WTC11 (cell line): ENCODE data around the gene GPATCH1. TPM values are rescaled to one million over a fixed set of nuclear protein-coding genes. Genes with fewer than 3 reads are reported as not detected.
A peak's percentile ranks its signal among the peaks of the same experiment; 100 is the strongest.

ENCODE experiments used
- ATAC-seq: fragments of 200-7000 bp; cut with Tn5 transposase; 2 replicates; pipeline ENCODE4 v1.10.0; 2021; ENCODE audit warnings: mild to moderate bottlenecking, moderate library complexity
- CTCF ChIA-PET: fragments of 300-600 bp; sonication (Branson Sonifier 250); formaldehyde crosslinking; loops from one replicate; lab custom pipeline; 2021; ENCODE audit warnings: antibody characterized with exemption; lab: Charles Lee
- POLR2A ChIA-PET: fragments of 350-600 bp; sonication (Branson Sonifier 250); formaldehyde crosslinking; loops from one replicate; lab custom pipeline; 2021; ENCODE audit warnings: antibody characterized with exemption; lab: Charles Lee
- DNase-seq: peaks from one replicate; pipeline ENCODE4 v3.0.0; 2021; ENCODE audit warnings: low spot score
- H3K27ac Mint-ChIP-seq: 2 replicates; pipeline ENCODE4 v1.8.0; 2021; ENCODE audit warnings: mixed read lengths
- H3K27me3 Mint-ChIP-seq: 2 replicates; pipeline ENCODE4 v1.8.0; 2021; ENCODE audit warnings: low read depth, mild to moderate bottlenecking, moderate library complexity, mixed read lengths
- H3K36me3 Mint-ChIP-seq: 2 replicates; pipeline ENCODE4 v1.8.0; 2021; ENCODE audit warnings: mixed read lengths
- H3K4me1 Mint-ChIP-seq: 2 replicates; pipeline ENCODE4 v1.8.0; 2022; ENCODE audit warnings: mixed read lengths
- H3K4me3 Mint-ChIP-seq: 2 replicates; pipeline ENCODE4 v1.8.0; 2021; ENCODE audit warnings: mild to moderate bottlenecking, moderate library complexity, mixed read lengths
- H3K9me3 Mint-ChIP-seq: 2 replicates; pipeline ENCODE4 v1.8.0; 2021; ENCODE audit warnings: mixed read lengths
- FOXJ3 ChIP-seq: sonication (generic); formaldehyde crosslinking; IDR thresholded peaks from 2 replicates; pipeline ENCODE4 v1.9.0; 2021; ENCODE audit warnings: missing genetic modification reagents, mild to moderate bottlenecking, borderline replicate concordance
- FOXK1 ChIP-seq: sonication (generic); formaldehyde crosslinking; IDR thresholded peaks from 2 replicates; pipeline ENCODE4 v1.8.0; 2022; ENCODE audit warnings: mild to moderate bottlenecking, moderate library complexity, missing genetic modification reagents
- FOXP1 ChIP-seq: sonication (generic); formaldehyde crosslinking; IDR thresholded peaks from 2 replicates; pipeline ENCODE4 v1.8.0; 2022; ENCODE audit warnings: missing genetic modification reagents, mild to moderate bottlenecking, moderate library complexity, borderline replicate concordance
- KAT7 ChIP-seq: sonication (generic); formaldehyde crosslinking; IDR thresholded peaks from 2 replicates; pipeline ENCODE4 v1.8.1; 2023; ENCODE audit warnings: missing genetic modification reagents, mild to moderate bottlenecking, borderline replicate concordance
- MXD4 ChIP-seq: fragments of 250-450 bp; sonication (Bioruptor Pico); IDR thresholded peaks from 2 replicates; pipeline ENCODE4 v1.8.0; 2021; ENCODE audit warnings: mild to moderate bottlenecking, moderate library complexity, borderline replicate concordance
- NFATC4 ChIP-seq: fragments of 250-450 bp; sonication (Bioruptor Pico); IDR thresholded peaks from 2 replicates; pipeline ENCODE4 v1.9.0; 2021; ENCODE audit warnings: mild to moderate bottlenecking
- TEAD1 ChIP-seq: sonication (generic); formaldehyde crosslinking; IDR thresholded peaks from 2 replicates; pipeline ENCODE4 v1.8.0; 2022; ENCODE audit warnings: mild to moderate bottlenecking, missing genetic modification reagents
- total RNA-seq: library from RNA; stranded (reverse); gene quantifications from 3 replicates; pipeline ENCODE4 v1.2.3, GENCODE V29; 2021
- TF ChIP-seq, protein P1 (sequence below): fragments of 250-450 bp; sonication (Bioruptor Pico); IDR thresholded peaks from 2 replicates; pipeline ENCODE4 v2.1.2; 2022; ENCODE audit warnings: mild to moderate bottlenecking, moderate library complexity
- TF ChIP-seq, protein P2 (sequence below): sonication (generic); formaldehyde crosslinking; IDR thresholded peaks from 2 replicates; pipeline ENCODE4 v1.8.0; 2022; ENCODE audit warnings: mild to moderate bottlenecking, missing genetic modification reagents
- TF ChIP-seq, protein P3 (sequence below): sonication (generic); formaldehyde crosslinking; IDR thresholded peaks from 2 replicates; pipeline ENCODE4 v1.8.0; 2022; ENCODE audit warnings: mild to moderate bottlenecking, missing genetic modification reagents
- TF ChIP-seq, protein P4 (sequence below): sonication (generic); formaldehyde crosslinking; IDR thresholded peaks from 2 replicates; pipeline ENCODE4 v1.8.1; 2022; ENCODE audit warnings: missing genetic modification reagents, borderline replicate concordance
- TF ChIP-seq, protein P5 (sequence below): sonication (generic); formaldehyde crosslinking; IDR thresholded peaks from 2 replicates; pipeline ENCODE4 v1.8.1; 2023; ENCODE audit warnings: mild to moderate bottlenecking, missing genetic modification reagents, moderate library complexity
- TF ChIP-seq, protein P6 (sequence below): sonication (generic); formaldehyde crosslinking; IDR thresholded peaks from 2 replicates; pipeline ENCODE4 v1.8.1; 2023; ENCODE audit warnings: mild to moderate bottlenecking, missing genetic modification reagents, borderline replicate concordance
- TF ChIP-seq, protein P7 (sequence below): sonication (generic); formaldehyde crosslinking; IDR thresholded peaks from 2 replicates; pipeline ENCODE4 v1.8.1; 2022; ENCODE audit warnings: low read depth, mild to moderate bottlenecking, moderate library complexity, missing genetic modification reagents, borderline replicate concordance
- TF ChIP-seq, protein P8 (sequence below): sonication (generic); formaldehyde crosslinking; IDR thresholded peaks from 2 replicates; pipeline ENCODE4 v1.8.1; 2023; ENCODE audit warnings: mild to moderate bottlenecking, missing genetic modification reagents
- TF ChIP-seq, protein P9 (sequence below): fragments of 250-450 bp; sonication (Bioruptor Pico); IDR thresholded peaks from 2 replicates; pipeline ENCODE4 v1.9.0; 2021; ENCODE audit warnings: moderate library complexity, mild to moderate bottlenecking, inconsistent platforms, borderline replicate concordance
- TF ChIP-seq, protein P10 (sequence below): sonication (generic); formaldehyde crosslinking; IDR thresholded peaks from 2 replicates; pipeline ENCODE4 v1.8.0; 2022; ENCODE audit warnings: mild to moderate bottlenecking, missing genetic modification reagents
- TF ChIP-seq, protein P11 (sequence below): sonication (generic); formaldehyde crosslinking; conservative IDR thresholded peaks from 2 replicates; pipeline ENCODE4 v1.8.1; 2022; ENCODE audit warnings: mild to moderate bottlenecking, missing genetic modification reagents

GPATCH1 gene
- total RNA-seq, 1 experiment from 2014 or later = 10.7 TPM

DNA sequence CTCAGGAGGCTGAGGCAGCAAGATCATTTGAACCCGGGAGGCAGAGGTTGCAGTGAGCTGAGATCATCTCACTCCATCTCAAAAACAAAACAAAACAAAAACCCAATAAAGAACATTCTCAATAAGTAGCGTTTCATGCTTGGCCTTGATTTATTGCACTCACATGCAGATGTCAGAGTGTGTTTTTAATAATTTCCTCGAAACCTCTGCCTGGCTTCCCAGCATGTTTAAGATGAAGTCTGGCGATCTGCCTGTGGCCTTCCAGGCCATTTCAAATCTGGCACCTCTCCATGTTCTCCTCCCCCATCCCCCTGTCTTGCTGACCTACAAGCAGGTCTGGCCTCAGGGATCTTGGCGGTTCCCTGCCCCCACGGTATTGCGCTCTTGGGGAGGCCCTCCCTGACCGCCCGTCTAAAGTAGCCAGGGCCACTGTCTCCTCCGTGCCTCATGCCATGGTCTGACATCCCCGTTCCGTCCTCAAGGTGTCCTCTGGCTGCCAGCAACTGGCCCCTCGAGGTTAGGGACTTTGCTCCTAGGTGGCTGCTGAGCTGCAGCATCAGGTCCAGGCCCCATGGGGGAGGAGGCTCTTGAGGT lies 52.6 kb downstream of the GPATCH1 start:
- Mint-ChIP-seq H3K4me3 (no peak overlapping the region), H3K4me1 (peaks cover 9% of the 10 kb centered on the region), H3K27me3 (no peaks in the 10 kb centered on the region), H3K36me3 (peaks cover 12% of the 10 kb centered on the region), H3K27ac (no peak overlapping the region), H3K9me3 (no peaks in the 10 kb centered on the region)
- ChIA-PET POLR2A (interaction anchor here (0.6 kb wide), 1 partner anchor 123 kb away, joined by 4 read pairs; no protein-coding TSS in a partner anchor), CTCF (interaction anchor here (0.7 to 4.8 kb wide), 13 partner anchors 10 to 271 kb away, joined by 3 to 30 read pairs (median 3); no protein-coding TSS in a partner anchor)
- TF ChIP-seq, protein P1, sequence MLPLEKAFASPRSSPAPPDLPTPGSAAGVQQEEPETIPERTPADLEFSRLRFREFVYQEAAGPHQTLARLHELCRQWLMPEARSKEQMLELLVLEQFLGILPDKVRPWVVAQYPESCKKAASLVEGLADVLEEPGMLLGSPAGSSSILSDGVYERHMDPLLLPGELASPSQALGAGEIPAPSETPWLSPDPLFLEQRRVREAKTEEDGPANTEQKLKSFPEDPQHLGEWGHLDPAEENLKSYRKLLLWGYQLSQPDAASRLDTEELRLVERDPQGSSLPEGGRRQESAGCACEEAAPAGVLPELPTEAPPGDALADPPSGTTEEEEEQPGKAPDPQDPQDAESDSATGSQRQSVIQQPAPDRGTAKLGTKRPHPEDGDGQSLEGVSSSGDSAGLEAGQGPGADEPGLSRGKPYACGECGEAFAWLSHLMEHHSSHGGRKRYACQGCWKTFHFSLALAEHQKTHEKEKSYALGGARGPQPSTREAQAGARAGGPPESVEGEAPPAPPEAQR (CRISPR knock-in tag) = no peak
- TF ChIP-seq, protein P2, sequence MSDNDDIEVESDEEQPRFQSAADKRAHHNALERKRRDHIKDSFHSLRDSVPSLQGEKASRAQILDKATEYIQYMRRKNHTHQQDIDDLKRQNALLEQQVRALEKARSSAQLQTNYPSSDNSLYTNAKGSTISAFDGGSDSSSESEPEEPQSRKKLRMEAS (CRISPR knock-in tag) = no peak
- no peak for TF ChIP-seq TEAD1 (CRISPR knock-in tag)
- no peak for TF ChIP-seq FOXP1
- TF ChIP-seq FOXJ3 (CRISPR knock-in tag) = no peak
- TF ChIP-seq, protein P3, sequence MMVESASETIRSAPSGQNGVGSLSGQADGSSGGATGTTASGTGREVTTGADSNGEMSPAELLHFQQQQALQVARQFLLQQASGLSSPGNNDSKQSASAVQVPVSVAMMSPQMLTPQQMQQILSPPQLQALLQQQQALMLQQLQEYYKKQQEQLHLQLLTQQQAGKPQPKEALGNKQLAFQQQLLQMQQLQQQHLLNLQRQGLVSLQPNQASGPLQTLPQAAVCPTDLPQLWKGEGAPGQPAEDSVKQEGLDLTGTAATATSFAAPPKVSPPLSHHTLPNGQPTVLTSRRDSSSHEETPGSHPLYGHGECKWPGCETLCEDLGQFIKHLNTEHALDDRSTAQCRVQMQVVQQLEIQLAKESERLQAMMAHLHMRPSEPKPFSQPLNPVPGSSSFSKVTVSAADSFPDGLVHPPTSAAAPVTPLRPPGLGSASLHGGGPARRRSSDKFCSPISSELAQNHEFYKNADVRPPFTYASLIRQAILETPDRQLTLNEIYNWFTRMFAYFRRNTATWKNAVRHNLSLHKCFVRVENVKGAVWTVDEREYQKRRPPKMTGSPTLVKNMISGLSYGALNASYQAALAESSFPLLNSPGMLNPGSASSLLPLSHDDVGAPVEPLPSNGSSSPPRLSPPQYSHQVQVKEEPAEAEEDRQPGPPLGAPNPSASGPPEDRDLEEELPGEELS (CRISPR knock-in tag) = no peak
- no peak for TF ChIP-seq KAT7 (CRISPR knock-in tag)
- TF ChIP-seq, protein P4, sequence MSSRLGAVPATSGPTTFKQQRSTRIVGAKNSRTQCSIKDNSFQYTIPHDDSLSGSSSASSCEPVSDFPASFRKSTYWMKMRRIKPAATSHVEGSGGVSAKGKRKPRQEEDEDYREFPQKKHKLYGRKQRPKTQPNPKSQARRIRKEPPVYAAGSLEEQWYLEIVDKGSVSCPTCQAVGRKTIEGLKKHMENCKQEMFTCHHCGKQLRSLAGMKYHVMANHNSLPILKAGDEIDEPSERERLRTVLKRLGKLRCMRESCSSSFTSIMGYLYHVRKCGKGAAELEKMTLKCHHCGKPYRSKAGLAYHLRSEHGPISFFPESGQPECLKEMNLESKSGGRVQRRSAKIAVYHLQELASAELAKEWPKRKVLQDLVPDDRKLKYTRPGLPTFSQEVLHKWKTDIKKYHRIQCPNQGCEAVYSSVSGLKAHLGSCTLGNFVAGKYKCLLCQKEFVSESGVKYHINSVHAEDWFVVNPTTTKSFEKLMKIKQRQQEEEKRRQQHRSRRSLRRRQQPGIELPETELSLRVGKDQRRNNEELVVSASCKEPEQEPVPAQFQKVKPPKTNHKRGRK (CRISPR knock-in tag) = no peak
- TF ChIP-seq, protein P5, sequence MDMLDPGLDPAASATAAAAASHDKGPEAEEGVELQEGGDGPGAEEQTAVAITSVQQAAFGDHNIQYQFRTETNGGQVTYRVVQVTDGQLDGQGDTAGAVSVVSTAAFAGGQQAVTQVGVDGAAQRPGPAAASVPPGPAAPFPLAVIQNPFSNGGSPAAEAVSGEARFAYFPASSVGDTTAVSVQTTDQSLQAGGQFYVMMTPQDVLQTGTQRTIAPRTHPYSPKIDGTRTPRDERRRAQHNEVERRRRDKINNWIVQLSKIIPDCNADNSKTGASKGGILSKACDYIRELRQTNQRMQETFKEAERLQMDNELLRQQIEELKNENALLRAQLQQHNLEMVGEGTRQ (CRISPR knock-in tag) = no peak
- TF ChIP-seq, protein P6, sequence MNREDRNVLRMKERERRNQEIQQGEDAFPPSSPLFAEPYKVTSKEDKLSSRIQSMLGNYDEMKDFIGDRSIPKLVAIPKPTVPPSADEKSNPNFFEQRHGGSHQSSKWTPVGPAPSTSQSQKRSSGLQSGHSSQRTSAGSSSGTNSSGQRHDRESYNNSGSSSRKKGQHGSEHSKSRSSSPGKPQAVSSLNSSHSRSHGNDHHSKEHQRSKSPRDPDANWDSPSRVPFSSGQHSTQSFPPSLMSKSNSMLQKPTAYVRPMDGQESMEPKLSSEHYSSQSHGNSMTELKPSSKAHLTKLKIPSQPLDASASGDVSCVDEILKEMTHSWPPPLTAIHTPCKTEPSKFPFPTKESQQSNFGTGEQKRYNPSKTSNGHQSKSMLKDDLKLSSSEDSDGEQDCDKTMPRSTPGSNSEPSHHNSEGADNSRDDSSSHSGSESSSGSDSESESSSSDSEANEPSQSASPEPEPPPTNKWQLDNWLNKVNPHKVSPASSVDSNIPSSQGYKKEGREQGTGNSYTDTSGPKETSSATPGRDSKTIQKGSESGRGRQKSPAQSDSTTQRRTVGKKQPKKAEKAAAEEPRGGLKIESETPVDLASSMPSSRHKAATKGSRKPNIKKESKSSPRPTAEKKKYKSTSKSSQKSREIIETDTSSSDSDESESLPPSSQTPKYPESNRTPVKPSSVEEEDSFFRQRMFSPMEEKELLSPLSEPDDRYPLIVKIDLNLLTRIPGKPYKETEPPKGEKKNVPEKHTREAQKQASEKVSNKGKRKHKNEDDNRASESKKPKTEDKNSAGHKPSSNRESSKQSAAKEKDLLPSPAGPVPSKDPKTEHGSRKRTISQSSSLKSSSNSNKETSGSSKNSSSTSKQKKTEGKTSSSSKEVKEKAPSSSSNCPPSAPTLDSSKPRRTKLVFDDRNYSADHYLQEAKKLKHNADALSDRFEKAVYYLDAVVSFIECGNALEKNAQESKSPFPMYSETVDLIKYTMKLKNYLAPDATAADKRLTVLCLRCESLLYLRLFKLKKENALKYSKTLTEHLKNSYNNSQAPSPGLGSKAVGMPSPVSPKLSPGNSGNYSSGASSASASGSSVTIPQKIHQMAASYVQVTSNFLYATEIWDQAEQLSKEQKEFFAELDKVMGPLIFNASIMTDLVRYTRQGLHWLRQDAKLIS (CRISPR knock-in tag) = no peak
- TF ChIP-seq, protein P7, sequence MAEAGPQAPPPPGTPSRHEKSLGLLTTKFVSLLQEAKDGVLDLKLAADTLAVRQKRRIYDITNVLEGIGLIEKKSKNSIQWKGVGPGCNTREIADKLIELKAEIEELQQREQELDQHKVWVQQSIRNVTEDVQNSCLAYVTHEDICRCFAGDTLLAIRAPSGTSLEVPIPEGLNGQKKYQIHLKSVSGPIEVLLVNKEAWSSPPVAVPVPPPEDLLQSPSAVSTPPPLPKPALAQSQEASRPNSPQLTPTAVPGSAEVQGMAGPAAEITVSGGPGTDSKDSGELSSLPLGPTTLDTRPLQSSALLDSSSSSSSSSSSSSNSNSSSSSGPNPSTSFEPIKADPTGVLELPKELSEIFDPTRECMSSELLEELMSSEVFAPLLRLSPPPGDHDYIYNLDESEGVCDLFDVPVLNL (CRISPR knock-in tag) = no peak
- TF ChIP-seq, protein P8, sequence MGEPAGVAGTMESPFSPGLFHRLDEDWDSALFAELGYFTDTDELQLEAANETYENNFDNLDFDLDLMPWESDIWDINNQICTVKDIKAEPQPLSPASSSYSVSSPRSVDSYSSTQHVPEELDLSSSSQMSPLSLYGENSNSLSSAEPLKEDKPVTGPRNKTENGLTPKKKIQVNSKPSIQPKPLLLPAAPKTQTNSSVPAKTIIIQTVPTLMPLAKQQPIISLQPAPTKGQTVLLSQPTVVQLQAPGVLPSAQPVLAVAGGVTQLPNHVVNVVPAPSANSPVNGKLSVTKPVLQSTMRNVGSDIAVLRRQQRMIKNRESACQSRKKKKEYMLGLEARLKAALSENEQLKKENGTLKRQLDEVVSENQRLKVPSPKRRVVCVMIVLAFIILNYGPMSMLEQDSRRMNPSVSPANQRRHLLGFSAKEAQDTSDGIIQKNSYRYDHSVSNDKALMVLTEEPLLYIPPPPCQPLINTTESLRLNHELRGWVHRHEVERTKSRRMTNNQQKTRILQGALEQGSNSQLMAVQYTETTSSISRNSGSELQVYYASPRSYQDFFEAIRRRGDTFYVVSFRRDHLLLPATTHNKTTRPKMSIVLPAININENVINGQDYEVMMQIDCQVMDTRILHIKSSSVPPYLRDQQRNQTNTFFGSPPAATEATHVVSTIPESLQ = no peak
- TF ChIP-seq MXD4 (CRISPR knock-in tag) = no peak
- TF ChIP-seq NFATC4 (CRISPR knock-in tag) = no peak
- TF ChIP-seq, protein P9, sequence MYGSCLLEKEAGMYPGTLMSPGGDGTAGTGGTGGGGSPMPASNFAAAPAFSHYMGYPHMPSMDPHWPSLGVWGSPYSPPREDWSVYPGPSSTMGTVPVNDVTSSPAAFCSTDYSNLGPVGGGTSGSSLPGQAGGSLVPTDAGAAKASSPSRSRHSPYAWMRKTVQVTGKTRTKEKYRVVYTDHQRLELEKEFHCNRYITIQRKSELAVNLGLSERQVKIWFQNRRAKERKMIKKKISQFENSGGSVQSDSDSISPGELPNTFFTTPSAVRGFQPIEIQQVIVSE (CRISPR knock-in tag) = no peak
- TF ChIP-seq FOXK1 (CRISPR knock-in tag) = no peak
- TF ChIP-seq, protein P10, sequence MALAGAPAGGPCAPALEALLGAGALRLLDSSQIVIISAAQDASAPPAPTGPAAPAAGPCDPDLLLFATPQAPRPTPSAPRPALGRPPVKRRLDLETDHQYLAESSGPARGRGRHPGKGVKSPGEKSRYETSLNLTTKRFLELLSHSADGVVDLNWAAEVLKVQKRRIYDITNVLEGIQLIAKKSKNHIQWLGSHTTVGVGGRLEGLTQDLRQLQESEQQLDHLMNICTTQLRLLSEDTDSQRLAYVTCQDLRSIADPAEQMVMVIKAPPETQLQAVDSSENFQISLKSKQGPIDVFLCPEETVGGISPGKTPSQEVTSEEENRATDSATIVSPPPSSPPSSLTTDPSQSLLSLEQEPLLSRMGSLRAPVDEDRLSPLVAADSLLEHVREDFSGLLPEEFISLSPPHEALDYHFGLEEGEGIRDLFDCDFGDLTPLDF = no peak
- TF ChIP-seq, protein P11, sequence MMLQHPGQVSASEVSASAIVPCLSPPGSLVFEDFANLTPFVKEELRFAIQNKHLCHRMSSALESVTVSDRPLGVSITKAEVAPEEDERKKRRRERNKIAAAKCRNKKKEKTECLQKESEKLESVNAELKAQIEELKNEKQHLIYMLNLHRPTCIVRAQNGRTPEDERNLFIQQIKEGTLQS (CRISPR knock-in tag) = no peak
- ATAC-seq (peak; percentile 29), DNase-seq (peak; percentile 32)
